ENCODE results near the gene CLMN. TPM values are rescaled to one million over a fixed set of nuclear protein-coding genes. Genes with fewer than 3 reads are reported as not detected.
A peak's percentile ranks its signal among the peaks of the same experiment; 100 is the strongest.

CLMN gene
- total and polyA plus RNA-seq, 2 of the 8 experiments (the other 6 are each of a cell fraction or from before 2014, with no cell fraction given): 1.6 to 8.2 TPM

DNA sequence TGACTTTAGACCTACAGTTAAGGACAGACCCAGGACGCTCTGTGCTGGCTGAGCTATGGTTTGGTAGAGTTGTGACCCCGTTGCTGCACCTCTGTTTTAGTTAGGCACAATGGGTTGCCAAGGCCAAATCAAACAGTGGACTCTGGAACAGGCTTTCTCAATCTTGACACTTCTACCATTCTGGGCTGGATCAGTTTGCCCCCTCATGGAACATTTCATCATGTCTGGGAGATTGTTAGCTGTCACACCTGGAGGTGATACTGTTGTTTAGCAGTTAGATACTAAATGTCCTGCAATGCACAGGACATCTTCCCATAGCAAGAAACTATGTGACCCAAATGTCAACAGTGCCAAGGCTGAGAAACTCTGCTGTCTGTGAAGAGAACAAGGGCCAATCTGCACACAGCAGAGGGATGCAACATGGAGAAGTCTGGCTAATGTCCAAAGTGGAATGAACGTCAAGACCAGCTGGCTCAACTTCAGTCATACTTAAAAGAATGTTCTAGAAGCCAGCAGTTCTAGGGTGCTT lies 96.8 kb downstream of the CLMN start:
- no peak overlapping the region for H2BK5ac ChIP-seq (ENCODE audit: low read depth, low read length)
- H3K79me2 ChIP-seq (ENCODE audit: control insufficient read depth in 1 of 2, insufficient read depth in 2 of 2, low read length in 2 of 2): no peaks in the 10 kb centered on the region
- no peak overlapping the region for H3K4me3 ChIP-seq (ENCODE audit: extremely low read depth in 1 of 4, insufficient read depth in 2 of 4, low read depth in 3 of 4, low read length in 4 of 4)
- H2BK120ac ChIP-seq (replicated peaks; ENCODE audit: low read depth, low read length): no peak overlapping the region
- H3K4me2 ChIP-seq (ENCODE audit: insufficient read depth in 1 of 2, low read depth in 2 of 2, low read length in 2 of 2): no peak overlapping the region
- H4K5ac ChIP-seq (ENCODE audit: insufficient read length, low read depth, low read length): no peak overlapping the region
- TF ChIP-seq JUN (IDR thresholded peaks at IDR 0.05; ENCODE audit: low read depth, low read length): no peak
- no peak for TF ChIP-seq JUND (IDR thresholded peaks at IDR 0.05; ENCODE audit: low read length)
- TF ChIP-seq NANOG (IDR thresholded peaks at IDR 0.05; ENCODE audit: insufficient read depth, low read depth, low read length, poor library complexity, severe bottlenecking): no peak
- TF ChIP-seq SIN3A (conservative IDR thresholded peaks at IDR 0.05 in 1 of 2, IDR thresholded peaks at IDR 0.05 in 1 of 2; ENCODE audit: low read depth in 1 of 2, low read length in 2 of 2): no peak
- no peak for TF ChIP-seq TCF12 (IDR thresholded peaks at IDR 0.05; ENCODE audit: low read depth, low read length)
- TF ChIP-seq SP2 (IDR thresholded peaks at IDR 0.05; ENCODE audit: low read length): no peak
- TF ChIP-seq ATF2 (IDR thresholded peaks at IDR 0.05; ENCODE audit: low read length): no peak
- no peak for TF ChIP-seq TAF1 (IDR thresholded peaks at IDR 0.05; ENCODE audit: low read depth, low read length)
- TF ChIP-seq CBX5 (IDR thresholded peaks at IDR 0.05; ENCODE audit: low read depth, low read length): no peak
- H2BK12ac ChIP-seq (ENCODE audit: low read depth, low read length): peak overlapping the region; percentile 13
- CTCF ChIA-PET (ENCODE audit: partially characterized antibody): interaction anchor here (0.8 to 2.6 kb wide), 7 partner anchors 9 to 213 kb away, joined by 3 to 11 read pairs (median 4); no protein-coding TSS in a partner anchor
- WGBS, 2 experiments (ENCODE audit: extremely low coverage in 1 of 2, insufficient coverage in 1 of 2, insufficient read length in 1 of 2, insufficient replicate concordance in 2 of 2, low coverage in 1 of 2, low lambda C conversion rate in 2 of 2, missing lambda C conversion rate in 1 of 2): 87% methylated on average over 3 of the region's 3 CpGs; no CpG with 5 or more reads in 1 of the 2 experiments
- no peak overlapping the region for H3K14ac ChIP-seq (ENCODE audit: insufficient read length)
- no peaks in the 10 kb centered on the region for H3K36me3 ChIP-seq (ENCODE audit: control insufficient read depth in 2 of 4, insufficient read depth in 4 of 4, low read length in 3 of 4)
- no peak overlapping the region for H4K91ac ChIP-seq (replicated peaks; ENCODE audit: insufficient read length, low read length)
- H3K23ac ChIP-seq (ENCODE audit: insufficient read length): no peak overlapping the region
- no peaks in the 10 kb centered on the region for H4K20me1 ChIP-seq (replicated peaks in 1 of 2; ENCODE audit: control insufficient read depth in 1 of 2, insufficient read depth in 2 of 2, low read length in 2 of 2)
- no peak overlapping the region for H3K27ac ChIP-seq (ENCODE audit: low read depth, low read length)
- H3K56ac ChIP-seq (replicated peaks; ENCODE audit: insufficient read length, low read depth, low read length): no peak overlapping the region
- no peak for FAIRE-seq
- no peaks in the 10 kb centered on the region for H3K9me3 ChIP-seq (ENCODE audit: insufficient read depth in 2 of 2, low read depth in 1 of 2, low read length in 1 of 2)
- H3K4ac ChIP-seq (replicated peaks; ENCODE audit: insufficient read length, low read depth, low read length): no peak overlapping the region
- peak overlapping the region; percentile 19; the same call in 1 of the 2 replicates for H2BK15ac ChIP-seq (ENCODE audit: low read length)
- no peak overlapping the region for H2BK20ac ChIP-seq (ENCODE audit: low read length)
- no peak overlapping the region for H4K8ac ChIP-seq (ENCODE audit: extremely low read depth, insufficient read depth, low read length)
- H3K18ac ChIP-seq (ENCODE audit: extremely low read depth, low read length): no peak overlapping the region
- H3K9ac ChIP-seq (replicated peaks in 1 of 4; ENCODE audit: extremely low read depth in 1 of 4, low read depth in 3 of 4, low read length in 3 of 4): no peak overlapping the region
- peaks cover 11 to 35% (median 24%) of the 10 kb centered on the region in 4 experiments for H3K4me1 ChIP-seq (replicated peaks in 1 of 4; ENCODE audit: control insufficient read depth in 3 of 4, insufficient read depth in 4 of 4, low read length in 3 of 4)
- no peaks in the 10 kb centered on the region for H3K79me1 ChIP-seq (ENCODE audit: low read depth, low read length)
- peaks cover 0 to 4% (median 2%) of the 10 kb centered on the region in 4 experiments; a peak in 4 of 7 replicates for H3K27me3 ChIP-seq (replicated peaks in 1 of 4; ENCODE audit: control insufficient read depth in 3 of 4, extremely low read depth in 1 of 4, insufficient read depth in 3 of 4, low read length in 3 of 4)
- POLR2A ChIA-PET (ENCODE audit: partially characterized antibody): interaction anchor here (0.8 kb wide), 1 partner anchor 66 kb away, joined by 3 read pairs; the partner anchor contains the start of gene DICER1
- DNase-seq (ENCODE audit: low read depth in 1 of 2, low spot score in 2 of 2): no peak
- H3K23me2 ChIP-seq (ENCODE audit: low read depth, low read length): no peaks in the 10 kb centered on the region
- H2AFZ ChIP-seq (ENCODE audit: low read length): no peak overlapping the region
- no peak overlapping the region for H2AK5ac ChIP-seq (ENCODE audit: low read depth, low read length)

Measured in H1 (cell line).